Keratinocyte (primary cell): ENCODE data around the gene TXNDC17. TPM values are rescaled to one million over a fixed set of nuclear protein-coding genes. Genes with fewer than 3 reads are reported as not detected.

ENCODE experiments used
- DNase-seq: peaks from one replicate; pipeline ENCODE4 v3.0.0-alpha.2; 2011; ENCODE audit warnings: low read depth, missing footprints, low spot score
- FAIRE-seq: peaks from 2 replicates; lab custom pipeline; 2011; peaks lifted over from hg19 to GRCh38; lab: Jason Lieb, UNC
- H2AFZ ChIP-seq: 2 replicates; pipeline ENCODE4 v1.6.0; 2012; ENCODE audit warnings: low read length, control low read depth, inconsistent platforms; ENCODE audit not compliant: control insufficient read depth
- H3K27ac ChIP-seq: 2 replicates; pipeline ENCODE4 v1.5.1; 2011; ENCODE audit warnings: low read length; ENCODE audit not compliant: control insufficient read depth, insufficient read depth
- H3K27me3 ChIP-seq: 3 replicates; pipeline ENCODE4 v1.6.0; 2011; ENCODE audit warnings: low read length; ENCODE audit not compliant: control insufficient read depth, insufficient read depth; ENCODE audit errors: extremely low read depth
- H3K36me3 ChIP-seq, 2 experiments: 2 replicates in 1 of 2; 3 replicates in 1 of 2; pipeline ENCODE4 v1.5.1; 2011; ENCODE audit warnings: low read length in 2 of 2, mild to moderate bottlenecking in 1 of 2; ENCODE audit not compliant: control insufficient read depth in 2 of 2, insufficient read depth in 2 of 2; ENCODE audit errors: extremely low read depth in 1 of 2
- H3K4me1 ChIP-seq: 3 replicates; pipeline ENCODE4 v1.5.1; 2011; ENCODE audit warnings: low read length; ENCODE audit not compliant: control insufficient read depth, insufficient read depth; ENCODE audit errors: extremely low read depth
- H3K4me2 ChIP-seq: 3 replicates; pipeline ENCODE4 v1.6.0; 2011; ENCODE audit warnings: low read depth, low read length; ENCODE audit not compliant: control insufficient read depth, insufficient read depth; ENCODE audit errors: extremely low read depth
- H3K4me3 ChIP-seq, 3 experiments: fragments of 200-600 bp in 1 of 3; sonication (generic) in 1 of 3; 2 replicates in 2 of 3; 3 replicates in 1 of 3; pipeline ENCODE4 v1.5.1; 2011 to 2016; ENCODE audit warnings: low read length in 3 of 3, mild to moderate bottlenecking in 3 of 3, control low read depth in 2 of 3, inconsistent platforms in 1 of 3, low read depth in 1 of 3, mixed read lengths in 1 of 3, mixed run types in 1 of 3, moderate library complexity in 1 of 3; ENCODE audit not compliant: control insufficient read depth in 2 of 3, insufficient read depth in 2 of 3; ENCODE audit errors: extremely low read depth in 1 of 3
- H3K79me2 ChIP-seq: 2 replicates; pipeline ENCODE4 v1.6.0; 2012; ENCODE audit warnings: low read length; ENCODE audit not compliant: control insufficient read depth, insufficient read depth
- H3K9ac ChIP-seq: 3 replicates; pipeline ENCODE4 v1.6.0; 2011; ENCODE audit warnings: low read length; ENCODE audit not compliant: control insufficient read depth, insufficient read depth; ENCODE audit errors: extremely low read depth
- H3K9me1 ChIP-seq: 3 replicates; pipeline ENCODE4 v1.6.0; 2011; ENCODE audit warnings: low read length; ENCODE audit not compliant: control insufficient read depth, insufficient read depth; ENCODE audit errors: extremely low read depth
- H3K9me3 ChIP-seq: 2 replicates; pipeline ENCODE4 v1.5.1; 2012; ENCODE audit warnings: low read depth, low read length; ENCODE audit not compliant: control insufficient read depth
- H4K20me1 ChIP-seq: 3 replicates; pipeline ENCODE4 v1.6.0; 2011; ENCODE audit warnings: low read length; ENCODE audit not compliant: control insufficient read depth, insufficient read depth; ENCODE audit errors: extremely low read depth
- EZH2 ChIP-seq: IDR thresholded peaks from one replicate; pipeline ENCODE4 v1.6.1; 2012; ENCODE audit warnings: inconsistent platforms, mild to moderate bottlenecking, low read length, moderate library complexity
- dilution Hi-C: fragments of 300-500 bp; cut with MboI; formaldehyde crosslinking; loops from one replicate; pipeline ENCODE4 v1.7.0; 2020; ENCODE audit warnings: low sequenced_read_pairs; ENCODE audit not compliant: extremely low pct_ligation_motif_present
- polyA minus RNA-seq, 3 experiments: library from RNA; depleted of rRNA, polyadenylated mRNA; stranded (reverse); fragments of >200 nt; gene quantifications; 1 replicate in 1 of 3; 2 replicates in 1 of 3; 3 replicates in 1 of 3; pipeline ENCODE4 v1.2.3, GENCODE V29; 2011
- polyA plus RNA-seq, 5 experiments: library from polyadenylated mRNA; depleted of rRNA in 3 of 5; stranded (reverse) in 3 of 5; stranded (forward) in 1 of 5; unstranded in 1 of 5; fragments of >200 nt; gene quantifications; 1 replicate in 1 of 5; 2 replicates in 3 of 5; 3 replicates in 1 of 5; pipeline versions ENCODE4 v1.2.1 to v1.2.3, GENCODE V29; 2011 to 2012; ENCODE audit warnings: missing spikeins in 2 of 5, low read depth in 1 of 5, low replicate concordance in 1 of 5
- TF ChIP-seq, protein P1 (sequence below), 3 experiments: IDR thresholded peaks in 1 of 3; conservative IDR thresholded peaks in 1 of 3; optimal IDR thresholded peaks in 1 of 3; 2 replicates in 2 of 3; 3 replicates in 1 of 3; pipeline versions ENCODE3 to v1.5.1; 2011; ENCODE audit warnings: low read length in 3 of 3, mild to moderate bottlenecking in 3 of 3, moderate library complexity in 2 of 3, control low read depth in 1 of 3, inconsistent platforms in 1 of 3; ENCODE audit not compliant: insufficient read depth in 2 of 3; ENCODE audit errors: extremely low read depth in 1 of 3

Gene TXNDC17
- polyA plus RNA-seq (938 to 1,215 TPM (median 1,093 TPM) in 3 replicates), polyA minus RNA-seq (120 to 199 TPM (median 154 TPM) in 3 replicates)
- polyA plus RNA-seq (2011; ENCODE audit: low read depth) = 70.7 TPM
- polyA plus RNA-seq (2011; cell fraction: cytosol; rRNA removed) = 1,032 and 1,036 TPM in 2 replicates
- polyA plus RNA-seq (2011; cell fraction: nucleus; rRNA removed) = 399 and 521 TPM in 2 replicates
- polyA plus RNA-seq (2012; ENCODE audit: low replicate concordance) = 274 and 954 TPM in 2 replicates
- polyA minus RNA-seq (2011; cell fraction: cytosol; rRNA and poly(A)+ RNA removed) = 458 TPM
- polyA minus RNA-seq (2011; cell fraction: nucleus; rRNA and poly(A)+ RNA removed) = 35.1 and 35.3 TPM in 2 replicates

DNA sequence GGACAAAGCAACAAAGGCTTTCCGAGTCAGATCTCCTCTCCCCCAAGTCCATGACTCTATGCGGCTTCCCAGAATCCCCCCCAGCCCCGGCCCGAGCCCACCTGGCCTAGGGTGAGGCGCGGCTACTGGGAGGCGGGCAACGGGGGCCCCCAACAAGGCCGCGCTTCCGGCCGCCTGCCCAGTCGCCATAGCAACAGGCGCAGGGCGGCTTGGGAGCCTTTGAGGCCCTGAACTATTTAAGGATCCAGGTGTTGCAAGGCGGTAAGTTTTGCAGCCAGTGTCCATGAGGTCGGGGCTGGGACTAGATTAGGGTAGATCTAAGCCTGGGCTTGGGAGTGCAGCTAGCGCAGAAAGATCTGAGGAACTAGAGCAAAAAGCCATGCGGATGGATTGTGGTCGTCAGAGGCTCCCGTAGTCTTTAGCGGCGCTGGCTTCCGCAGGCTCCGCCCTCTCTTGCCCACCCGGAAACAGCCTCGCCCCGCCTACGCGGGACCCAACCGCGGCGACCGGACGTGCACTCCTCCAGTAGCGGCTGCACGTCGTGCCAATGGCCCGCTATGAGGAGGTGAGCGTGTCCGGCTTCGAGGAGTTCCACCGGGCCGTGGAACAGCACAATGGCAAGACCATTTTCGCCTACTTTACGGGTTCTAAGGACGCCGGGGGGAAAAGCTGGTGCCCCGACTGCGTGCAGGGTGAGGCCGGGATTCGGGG lies at the start of gene TXNDC17, which contains the start of gene KIAA0753:
TXNDC17 (plus strand) TSS at position 525 of the 711 bp plus-strand sequence; CDS start at position 548, 23 bp downstream.
KIAA0753 (minus strand) TSS at position 176 of the 711 bp plus-strand sequence. CDS start 5,608 bp downstream, outside the sequence.
- H3K36me3 ChIP-seq = peaks cover 2 to 14% of the 10 kb centered on the region in 2 experiments
- H3K4me1 ChIP-seq = peaks cover 40% of the 10 kb centered on the region
- peak within 1 kb of the TSS; percentile 76 to 89 (median 85) for H3K4me3 ChIP-seq
- H3K27ac ChIP-seq = peak within 1 kb of the TSS; percentile 76
- peak within 1 kb of the TSS; percentile 83 for H2AFZ ChIP-seq
- no peaks in the 10 kb centered on the region for H3K27me3 ChIP-seq
- peak within 1 kb of the TSS; percentile 97 for H3K4me2 ChIP-seq
- peaks cover 3% of the 10 kb centered on the region for H3K9me1 ChIP-seq
- H3K9me3 ChIP-seq = no peaks in the 10 kb centered on the region
- H3K79me2 ChIP-seq = peaks cover 63% of the 10 kb centered on the region
- H4K20me1 ChIP-seq = no peaks in the 10 kb centered on the region
- TF ChIP-seq, protein P1, sequence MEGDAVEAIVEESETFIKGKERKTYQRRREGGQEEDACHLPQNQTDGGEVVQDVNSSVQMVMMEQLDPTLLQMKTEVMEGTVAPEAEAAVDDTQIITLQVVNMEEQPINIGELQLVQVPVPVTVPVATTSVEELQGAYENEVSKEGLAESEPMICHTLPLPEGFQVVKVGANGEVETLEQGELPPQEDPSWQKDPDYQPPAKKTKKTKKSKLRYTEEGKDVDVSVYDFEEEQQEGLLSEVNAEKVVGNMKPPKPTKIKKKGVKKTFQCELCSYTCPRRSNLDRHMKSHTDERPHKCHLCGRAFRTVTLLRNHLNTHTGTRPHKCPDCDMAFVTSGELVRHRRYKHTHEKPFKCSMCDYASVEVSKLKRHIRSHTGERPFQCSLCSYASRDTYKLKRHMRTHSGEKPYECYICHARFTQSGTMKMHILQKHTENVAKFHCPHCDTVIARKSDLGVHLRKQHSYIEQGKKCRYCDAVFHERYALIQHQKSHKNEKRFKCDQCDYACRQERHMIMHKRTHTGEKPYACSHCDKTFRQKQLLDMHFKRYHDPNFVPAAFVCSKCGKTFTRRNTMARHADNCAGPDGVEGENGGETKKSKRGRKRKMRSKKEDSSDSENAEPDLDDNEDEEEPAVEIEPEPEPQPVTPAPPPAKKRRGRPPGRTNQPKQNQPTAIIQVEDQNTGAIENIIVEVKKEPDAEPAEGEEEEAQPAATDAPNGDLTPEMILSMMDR (optimal IDR thresholded peaks at IDR 0.05 in 1 of 3, IDR thresholded peaks at IDR 0.05 in 1 of 3, conservative IDR thresholded peaks at IDR 0.05 in 1 of 3; ENCODE audit: extremely low read depth in 1 of 3, insufficient read depth in 2 of 3, low read length in 3 of 3) = no peak
- no peak for TF ChIP-seq EZH2
- DNase-seq = peak; percentile 58
- peak; percentile 85 for FAIRE-seq
- dilution Hi-C loops = no loop called here
- peak within 1 kb of the TSS; percentile 82 for H3K9ac ChIP-seq

DNA sequence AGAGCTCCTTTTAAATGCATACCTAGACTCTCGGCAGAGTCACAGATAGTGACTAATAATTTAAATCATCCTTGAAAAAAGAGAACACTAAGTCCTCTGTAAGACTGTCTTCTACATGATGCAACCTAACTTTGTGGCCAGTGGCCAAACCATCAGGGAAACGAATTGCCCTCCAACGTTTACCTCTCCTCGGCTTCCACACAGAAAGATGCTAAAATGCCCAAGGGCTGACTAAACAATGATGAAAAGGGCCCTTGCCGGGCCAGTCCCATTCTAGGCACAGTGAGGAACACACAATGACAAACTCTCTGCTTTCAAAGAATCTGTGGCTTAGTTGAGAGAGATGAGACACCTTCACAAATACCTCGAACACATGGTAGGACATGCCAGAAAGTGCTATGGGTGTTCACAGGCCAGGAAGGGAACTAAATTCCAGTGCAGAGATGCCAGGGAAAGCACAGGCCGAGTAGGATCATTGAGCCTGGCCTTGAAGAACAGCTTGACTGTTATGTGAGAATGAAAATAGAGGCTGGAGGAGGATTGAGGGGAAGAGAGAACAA lies 49.2 kb upstream of the TXNDC17 start:
- FAIRE-seq = peak; percentile 98
- peak overlapping the region; percentile 49 for H3K4me2 ChIP-seq

More for the DNA sequence above, 49.2 kb upstream of the TXNDC17 start:
- peaks cover 19% of the 10 kb centered on the region for H3K4me1 ChIP-seq
- H3K27ac ChIP-seq = peak overlapping the region; percentile 53
- no peaks in the 10 kb centered on the region for H3K27me3 ChIP-seq
- peak; percentile 92 for DNase-seq
- H3K36me3 ChIP-seq = peaks cover 18 to 20% of the 10 kb centered on the region in 2 experiments
- no peaks in the 10 kb centered on the region for H3K9me1 ChIP-seq
- dilution Hi-C loops = no loop called here
- no peaks in the 10 kb centered on the region for H3K9me3 ChIP-seq
- H3K79me2 ChIP-seq = no peaks in the 10 kb centered on the region
- H3K9ac ChIP-seq = peak overlapping the region; percentile 15
- no peaks in the 10 kb centered on the region for H4K20me1 ChIP-seq
- no peak overlapping the region for H3K4me3 ChIP-seq
- H2AFZ ChIP-seq = no peak overlapping the region
- no peak for TF ChIP-seq EZH2
- TF ChIP-seq, protein P1 (optimal IDR thresholded peaks at IDR 0.05 in 1 of 3, IDR thresholded peaks at IDR 0.05 in 1 of 3, conservative IDR thresholded peaks at IDR 0.05 in 1 of 3; ENCODE audit: extremely low read depth in 1 of 3, insufficient read depth in 2 of 3, low read length in 3 of 3) = no peak
